Activated CD4-positive, alpha-beta T cell treated with anti-CD3 and anti-CD28 coated beads, Interleukin-2, amount 50 U/mL, for 48 hours (primary cell): ENCODE data around the gene LNPK.
"Not testable (repeated sequence)": the region's sequence is repeated elsewhere in the genome, so short reads cannot be mapped to it uniquely, and the experiment has no call there.

Experiments
- DNase-seq, 2 experiments: peaks; one replicate each; pipeline ENCODE4 v3.0.0-alpha.2; 2020

Gene LNPK

GRCh38 chr2:175895957-175896356 lies 106.1 kb downstream of the LNPK start:
- not testable (repeated sequence) for DNase-seq

GRCh38 chr2:175892046-175892445 lies 110.0 kb downstream of the LNPK start:
- DNase-seq, result no peak

GRCh38 chr2:175890636-175891242 lies 111.3 kb downstream of the LNPK start:
- no peak for DNase-seq

GRCh38 chr2:175889701-175890302 lies 112.3 kb downstream of the LNPK start:
- DNase-seq, result no peak

DNA sequence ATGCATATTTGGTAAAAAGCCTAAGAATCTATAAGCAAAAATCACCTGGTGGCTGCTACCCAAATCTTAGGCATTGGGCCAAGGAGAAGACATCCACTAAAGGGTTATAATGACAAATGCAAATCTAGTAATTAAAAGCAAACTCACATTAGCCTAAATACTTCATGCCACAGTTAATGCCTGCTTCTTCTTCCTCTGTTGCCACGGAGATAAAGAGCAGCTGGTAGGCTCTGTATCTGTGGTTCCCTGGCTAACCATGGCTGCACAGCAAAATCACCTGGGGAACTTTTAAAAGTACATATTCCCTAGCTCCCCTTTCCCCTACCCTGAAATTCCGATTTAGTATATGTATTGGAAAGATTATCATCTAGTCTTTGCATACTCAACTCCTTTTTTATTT lies 114.3 kb downstream of the LNPK start:
- DNase-seq, result no peak

- no peak for DNase-seq
Measured at GRCh38 chr2:175884697-175885393, 117.2 kb downstream of the LNPK start.

- DNase-seq, result no peak
Measured at GRCh38 chr2:175883586-175884194, 118.4 kb downstream of the LNPK start.

- DNase-seq, result no peak
Measured at GRCh38 chr2:175879679-175880078, 122.4 kb downstream of the LNPK start.

GRCh38 chr2:175877845-175878544 lies 124.1 kb downstream of the LNPK start:
- DNase-seq, result no peak

DNA sequence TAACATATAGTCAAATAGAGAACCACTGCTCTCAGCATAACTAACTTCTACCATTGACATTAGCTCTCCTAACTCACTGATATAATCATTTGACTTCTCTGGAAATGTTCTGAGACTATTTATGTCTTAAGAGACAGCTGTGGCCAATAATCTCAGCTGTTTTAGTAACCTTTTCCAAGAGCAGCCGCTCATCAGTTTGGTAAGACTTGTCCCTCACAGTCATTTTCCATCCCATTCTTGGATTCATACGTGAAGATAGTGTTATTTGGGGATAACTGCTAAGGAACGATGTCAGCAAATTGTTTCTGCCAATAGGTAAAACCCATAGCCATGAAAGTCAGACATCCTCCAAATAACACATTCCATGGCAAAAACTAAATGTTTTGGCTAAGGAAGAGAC lies 127.8 kb downstream of the LNPK start:
- no peak for DNase-seq
